Activated CD4-positive, alpha-beta T cell treated with anti-CD3 and anti-CD28 coated beads, Interleukin-2, amount 50 U/mL, for 4 hours (primary cell): ENCODE data around the gene PLD6.
"Not testable (repeated sequence)": the region's sequence is repeated elsewhere in the genome, so short reads cannot be mapped to it uniquely, and the experiment has no call there.

Experiments
- DNase-seq, 2 experiments: peaks; one replicate each; pipeline ENCODE4 v3.0.0-alpha.2; 2020

The PLD6 gene

GRCh38 chr17:17172990-17173389 lies 33.1 kb downstream of the PLD6 start:
- DNase-seq: no peak

- DNase-seq: no peak
Observed at GRCh38 chr17:17172001-17172939, 33.9 kb downstream of the PLD6 start.

GRCh38 chr17:17171186-17171585 lies 34.9 kb downstream of the PLD6 start:
- DNase-seq: no peak

GRCh38 chr17:17170346-17170985 lies 35.7 kb downstream of the PLD6 start:
- no peak for DNase-seq

- no peak for DNase-seq
Observed at GRCh38 chr17:17169396-17169795, 36.7 kb downstream of the PLD6 start.

GRCh38 chr17:17168401-17168800 lies 37.7 kb downstream of the PLD6 start:
- DNase-seq: no peak

GRCh38 chr17:17167986-17168385 lies 38.1 kb downstream of the PLD6 start:
- DNase-seq: no peak

- DNase-seq: no peak
Observed at GRCh38 chr17:17167356-17167755, 38.8 kb downstream of the PLD6 start.

- DNase-seq: no peak
Observed at GRCh38 chr17:17166446-17166845, 39.7 kb downstream of the PLD6 start.

GRCh38 chr17:17165666-17166308 lies 40.3 kb downstream of the PLD6 start:
- no peak for DNase-seq

- DNase-seq: no peak
Observed at GRCh38 chr17:17164676-17165075, 41.5 kb downstream of the PLD6 start.

GRCh38 chr17:17164156-17164555 lies 42.0 kb downstream of the PLD6 start:
- no peak for DNase-seq

GRCh38 chr17:17161759-17162158 lies 44.4 kb downstream of the PLD6 start:
- DNase-seq: no peak

GRCh38 chr17:17161121-17161520 lies 45.0 kb downstream of the PLD6 start:
- no peak for DNase-seq

- no peak for DNase-seq
Observed at GRCh38 chr17:17159571-17159970, 46.6 kb downstream of the PLD6 start.

- not testable (repeated sequence) for DNase-seq
Observed at GRCh38 chr17:17158506-17158905, 47.6 kb downstream of the PLD6 start.

- DNase-seq: no peak
Observed at GRCh38 chr17:17157041-17157440, 49.1 kb downstream of the PLD6 start.

- DNase-seq: no peak
Observed at GRCh38 chr17:17156511-17156910, 49.6 kb downstream of the PLD6 start.

- DNase-seq: no peak
Observed at GRCh38 chr17:17156107-17156506, 50.0 kb downstream of the PLD6 start.

GRCh38 chr17:17155568-17155967 lies 50.6 kb downstream of the PLD6 start:
- no peak for DNase-seq

- no peak for DNase-seq
Observed at GRCh38 chr17:17154981-17155380, 51.2 kb downstream of the PLD6 start.

- DNase-seq: no peak
Observed at GRCh38 chr17:17154556-17154955, 51.6 kb downstream of the PLD6 start.

GRCh38 chr17:17153709-17154108 lies 52.4 kb downstream of the PLD6 start:
- DNase-seq: no peak

GRCh38 chr17:17153071-17153470 lies 53.1 kb downstream of the PLD6 start:
- no peak for DNase-seq
